Stimulated activated effector memory CD8-positive, alpha-beta T cell treated with anti-CD3 and anti-CD28 coated beads, Interleukin-12 subunit alpha, Interleukin-12 subunit beta, amount 100 ng/mL, for 72 hours (primary cell): ENCODE measurements around the gene SPATA33.
"Not testable (repeated sequence)": the region's sequence is repeated elsewhere in the genome, so short reads cannot be mapped to it uniquely, and the experiment has no call there.

Source experiments
- ATAC-seq: fragments of 150-1000 bp; cut with Tn5 transposase; 2 replicates; pipeline ENCODE4 v1.10.0; 2021
- DNase-seq, 2 donors: peaks; one replicate each; pipeline ENCODE4 v3.0.0; 2021 to 2022; ENCODE audit warnings: low spot score in 2 of 2
- H3K27ac Mint-ChIP-seq: one replicate; pipeline ENCODE4 v1.8.0; 2022; ENCODE audit warnings: mild to moderate bottlenecking, mixed read lengths
- H3K36me3 Mint-ChIP-seq: one replicate; pipeline ENCODE4 v1.8.0; 2022; ENCODE audit warnings: mild to moderate bottlenecking, mixed read lengths
- H3K4me1 Mint-ChIP-seq: one replicate; pipeline ENCODE4 v1.8.0; 2022; ENCODE audit warnings: mixed read lengths
- H3K4me3 Mint-ChIP-seq: one replicate; pipeline ENCODE4 v1.8.0; 2022; ENCODE audit warnings: mild to moderate bottlenecking, mixed read lengths
- H3K9me3 Mint-ChIP-seq: one replicate; pipeline ENCODE4 v1.8.0; 2022; ENCODE audit warnings: mixed read lengths

SPATA33 gene

DNA sequence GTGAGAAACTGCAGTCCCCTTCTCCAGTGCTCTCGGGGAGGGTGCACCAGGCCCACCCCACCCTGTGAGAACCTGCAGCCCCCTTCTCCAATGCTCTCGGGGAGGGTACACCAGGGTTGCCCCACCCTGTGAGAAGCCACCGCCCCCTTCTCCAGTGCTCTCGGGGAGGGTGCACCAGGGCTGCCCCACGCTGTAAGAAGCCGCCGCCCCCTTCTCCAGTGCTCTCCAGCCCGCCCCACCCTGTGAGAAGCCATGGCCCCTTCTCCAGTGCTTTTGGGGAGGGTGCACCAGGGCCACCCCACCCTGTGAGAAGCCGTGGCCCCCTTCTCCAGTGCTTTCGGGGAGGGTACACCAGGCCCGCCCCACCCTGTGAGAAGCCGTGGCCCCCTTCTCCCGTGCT lies 12.1 kb downstream of the SPATA33 start:
- H3K36me3 Mint-ChIP-seq: no peaks in the 10 kb centered on the region
- H3K27ac Mint-ChIP-seq: no peak overlapping the region
- DNase-seq (no peak), ATAC-seq (no peak)
- H3K4me1 Mint-ChIP-seq: no peaks in the 10 kb centered on the region
- H3K9me3 Mint-ChIP-seq: no peaks in the 10 kb centered on the region
- no peak overlapping the region for H3K4me3 Mint-ChIP-seq

- Mint-ChIP-seq H3K27ac (no peak overlapping the region), H3K4me3 (no peak overlapping the region), H3K9me3 (no peaks in the 10 kb centered on the region), H3K4me1 (no peaks in the 10 kb centered on the region), H3K36me3 (no peaks in the 10 kb centered on the region)
- no peak for ATAC-seq
- DNase-seq: no peak
These were observed 13.1 kb downstream of the SPATA33 start for GRCh38 chr16:89670496-89671431.

GRCh38 chr16:89671565-89671964 lies 13.9 kb downstream of the SPATA33 start:
- not testable (repeated sequence) for H3K4me3 Mint-ChIP-seq, H3K27ac Mint-ChIP-seq, DNase-seq, H3K9me3 Mint-ChIP-seq, H3K4me1 Mint-ChIP-seq, H3K36me3 Mint-ChIP-seq, ATAC-seq

- DNase-seq (no peak), ATAC-seq (no peak)
- Mint-ChIP-seq H3K27ac (no peak overlapping the region), H3K36me3 (no peaks in the 10 kb centered on the region), H3K4me1 (no peaks in the 10 kb centered on the region), H3K4me3 (no peak overlapping the region), H3K9me3 (no peaks in the 10 kb centered on the region)
These were observed 14.7 kb downstream of the SPATA33 start for GRCh38 chr16:89672177-89672941.

DNA sequence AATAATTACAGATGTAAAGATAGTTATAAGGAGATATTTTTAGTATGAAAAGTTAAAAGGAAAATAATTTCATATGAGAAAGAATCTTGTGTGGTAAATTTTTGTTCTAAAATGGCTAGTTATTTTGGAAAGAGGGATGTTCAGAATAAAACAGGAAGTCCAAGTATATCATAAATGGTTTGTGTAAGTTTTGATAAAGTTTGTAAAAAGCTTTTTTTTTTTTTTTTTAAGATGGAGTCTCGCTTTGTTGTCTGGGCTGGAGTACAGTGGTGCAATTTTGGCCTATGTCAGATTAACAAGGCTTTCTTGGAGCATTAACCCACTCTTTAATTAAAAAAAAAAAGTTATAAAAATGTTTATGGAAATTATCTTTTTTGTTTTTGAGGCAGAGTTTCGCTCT lies 20.6 kb downstream of the SPATA33 start:
- H3K36me3 Mint-ChIP-seq: no peaks in the 10 kb centered on the region
- ATAC-seq (no peak), DNase-seq (no peak)
- H3K4me3 Mint-ChIP-seq: no peak overlapping the region
- no peak overlapping the region for H3K27ac Mint-ChIP-seq
- H3K4me1 Mint-ChIP-seq: no peaks in the 10 kb centered on the region
- H3K9me3 Mint-ChIP-seq: no peaks in the 10 kb centered on the region

GRCh38 chr16:89685916-89686315 lies 28.3 kb downstream of the SPATA33 start:
- DNase-seq: no peak
- H3K27ac Mint-ChIP-seq: no peak overlapping the region
- peak overlapping the region; percentile 83 for H3K4me3 Mint-ChIP-seq
- no peak for ATAC-seq
- H3K36me3 Mint-ChIP-seq: peaks cover 31% of the 10 kb centered on the region
- H3K9me3 Mint-ChIP-seq: no peaks in the 10 kb centered on the region
- H3K4me1 Mint-ChIP-seq: peaks cover 26% of the 10 kb centered on the region

DNA sequence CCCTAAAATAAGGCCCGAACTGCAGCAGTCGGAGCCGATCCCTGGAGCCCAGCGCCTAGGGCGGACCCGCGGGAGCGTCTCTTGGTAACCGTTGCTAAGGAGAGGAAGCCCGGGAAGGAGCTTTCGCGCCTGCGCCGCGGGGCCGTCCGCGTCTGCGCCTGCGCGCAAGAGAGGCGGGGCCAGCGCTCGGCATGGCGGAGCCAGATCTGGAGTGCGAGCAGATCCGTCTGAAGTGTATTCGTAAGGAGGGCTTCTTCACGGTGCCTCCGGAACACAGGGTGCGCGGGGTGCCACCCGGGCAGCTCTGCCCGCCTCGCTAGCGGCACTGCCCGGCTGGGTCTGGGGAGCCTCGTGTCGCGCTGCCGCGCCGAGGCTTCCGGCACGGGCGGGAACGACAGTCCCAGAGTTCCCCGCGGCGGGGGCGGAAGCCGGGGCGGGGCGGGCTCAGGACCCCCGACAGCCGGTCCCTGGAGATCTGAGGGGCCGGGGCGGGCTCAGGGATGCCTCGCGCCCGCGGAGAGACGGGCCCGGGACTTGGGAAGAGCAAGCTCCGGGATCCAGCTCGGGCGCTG lies 29.0 kb downstream of the SPATA33 start, which contains the start of gene CDK10:
CDK10 (plus strand) TSS at position 170 of the 572 bp plus-strand sequence; CDS start at position 192, 22 bp downstream.
- peak; percentile 90 for ATAC-seq
- peaks cover 37% of the 10 kb centered on the region for H3K36me3 Mint-ChIP-seq
- peak within 1 kb of the TSS; percentile 85 for H3K27ac Mint-ChIP-seq
- peak; percentile 98 to 99 for DNase-seq
- peak within 1 kb of the TSS; percentile 83 for H3K4me3 Mint-ChIP-seq
- peaks cover 26% of the 10 kb centered on the region for H3K4me1 Mint-ChIP-seq
- H3K9me3 Mint-ChIP-seq: no peaks in the 10 kb centered on the region

- Mint-ChIP-seq H3K9me3 (no peaks in the 10 kb centered on the region), H3K4me3 (peak overlapping the region; percentile 83), H3K36me3 (peaks cover 45% of the 10 kb centered on the region), H3K27ac (peak overlapping the region; percentile 85), H3K4me1 (peaks cover 26% of the 10 kb centered on the region)
- DNase-seq: no peak
- peak; percentile 48 for ATAC-seq
These were observed 29.7 kb downstream of the SPATA33 start for GRCh38 chr16:89687092-89687940.

DNA sequence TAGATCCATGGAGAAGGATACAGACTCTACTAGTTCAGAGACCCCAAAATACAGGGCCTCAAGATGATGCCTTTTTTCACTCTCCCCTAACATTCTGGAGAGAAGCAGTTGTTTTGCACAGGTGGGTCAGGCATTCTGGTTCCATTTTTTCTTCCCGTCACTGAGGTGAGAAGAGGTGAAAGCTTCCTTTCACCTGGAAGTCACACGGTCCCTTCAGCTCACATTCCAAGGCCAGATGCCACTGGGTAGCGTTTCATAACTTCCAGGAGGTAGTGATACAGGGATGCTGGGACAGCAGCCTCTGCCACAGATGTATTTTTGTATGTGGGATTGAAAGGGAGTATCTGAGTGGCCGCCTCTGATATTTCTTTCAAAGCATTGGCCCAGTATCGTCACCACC lies 30.8 kb downstream of the SPATA33 start:
- ATAC-seq (no peak), DNase-seq (no peak)
- Mint-ChIP-seq H3K36me3 (peaks cover 54% of the 10 kb centered on the region), H3K9me3 (no peaks in the 10 kb centered on the region), H3K4me3 (peak overlapping the region; percentile 83), H3K27ac (no peak overlapping the region), H3K4me1 (peaks cover 29% of the 10 kb centered on the region)

DNA sequence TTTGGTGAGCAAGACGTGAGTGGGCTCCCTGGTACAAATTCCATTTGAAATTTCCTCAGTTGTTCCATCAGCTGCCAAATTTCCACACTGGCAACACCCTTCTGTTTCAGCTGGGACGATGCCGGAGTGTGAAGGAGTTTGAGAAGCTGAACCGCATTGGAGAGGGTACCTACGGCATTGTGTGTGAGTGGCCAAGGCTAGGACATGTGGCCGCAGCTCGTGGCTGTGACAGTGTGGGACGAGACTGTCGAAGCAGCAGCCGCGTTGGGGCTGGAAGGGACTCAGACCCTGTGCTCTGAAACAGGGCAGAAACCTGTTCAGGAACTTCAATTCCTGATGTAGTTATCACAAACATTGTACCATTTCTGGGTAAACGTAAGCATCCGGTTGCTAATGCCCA lies 31.5 kb downstream of the SPATA33 start:
- ATAC-seq: no peak
- H3K4me1 Mint-ChIP-seq: peaks cover 34% of the 10 kb centered on the region
- H3K27ac Mint-ChIP-seq: no peak overlapping the region
- H3K4me3 Mint-ChIP-seq: no peak overlapping the region
- H3K36me3 Mint-ChIP-seq: peaks cover 61% of the 10 kb centered on the region
- H3K9me3 Mint-ChIP-seq: no peaks in the 10 kb centered on the region
- DNase-seq: no peak

GRCh38 chr16:89689621-89690020 lies 32.0 kb downstream of the SPATA33 start:
- H3K36me3 Mint-ChIP-seq: peaks cover 61% of the 10 kb centered on the region
- not testable (repeated sequence) for DNase-seq, H3K9me3 Mint-ChIP-seq, ATAC-seq, H3K27ac Mint-ChIP-seq, H3K4me3 Mint-ChIP-seq
- H3K4me1 Mint-ChIP-seq: peaks cover 34% of the 10 kb centered on the region

DNA sequence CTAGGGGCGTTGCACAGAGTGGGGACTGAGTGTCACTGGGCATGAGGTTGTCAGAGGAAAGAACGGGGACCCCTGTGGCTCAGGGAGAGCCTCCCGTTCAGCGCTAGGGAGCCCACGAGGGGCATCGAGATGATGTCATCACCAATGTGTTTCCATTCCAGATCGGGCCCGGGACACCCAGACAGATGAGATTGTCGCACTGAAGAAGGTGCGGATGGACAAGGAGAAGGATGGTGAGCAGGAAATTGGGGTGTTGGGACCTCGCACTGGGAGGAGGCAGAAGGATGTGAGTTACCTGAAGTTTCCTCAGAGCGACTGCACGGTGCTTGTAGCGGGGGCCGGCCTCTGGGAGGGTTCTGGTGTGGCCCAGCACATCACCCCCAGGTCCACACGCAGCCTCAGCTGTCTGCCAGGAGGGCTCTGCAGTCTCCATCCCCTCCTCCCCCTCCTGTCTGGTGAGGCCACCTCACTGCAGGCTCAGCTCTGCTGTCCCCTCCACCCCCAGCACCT lies 32.8 kb downstream of the SPATA33 start:
- peaks cover 37% of the 10 kb centered on the region for H3K4me1 Mint-ChIP-seq
- peaks cover 69% of the 10 kb centered on the region for H3K36me3 Mint-ChIP-seq
- no peak for DNase-seq
- no peak overlapping the region for H3K4me3 Mint-ChIP-seq
- H3K27ac Mint-ChIP-seq: no peak overlapping the region
- no peak for ATAC-seq
- H3K9me3 Mint-ChIP-seq: no peaks in the 10 kb centered on the region

- Mint-ChIP-seq H3K4me3 (no peak overlapping the region), H3K27ac (no peak overlapping the region), H3K36me3 (peaks cover 67% of the 10 kb centered on the region), H3K4me1 (peaks cover 43% of the 10 kb centered on the region), H3K9me3 (no peaks in the 10 kb centered on the region)
- ATAC-seq (no peak), DNase-seq (no peak)
These were observed 33.8 kb downstream of the SPATA33 start for GRCh38 chr16:89691231-89691985.

GRCh38 chr16:89691986-89692569 lies 34.4 kb downstream of the SPATA33 start:
- ATAC-seq: no peak
- Mint-ChIP-seq H3K27ac (no peak overlapping the region), H3K36me3 (peaks cover 63% of the 10 kb centered on the region), H3K4me1 (peaks cover 46% of the 10 kb centered on the region), H3K9me3 (no peaks in the 10 kb centered on the region), H3K4me3 (no peak overlapping the region)
- DNase-seq: no peak
